ENCODE measurements around the gene NUCB1.

The NUCB1 gene

DNA sequence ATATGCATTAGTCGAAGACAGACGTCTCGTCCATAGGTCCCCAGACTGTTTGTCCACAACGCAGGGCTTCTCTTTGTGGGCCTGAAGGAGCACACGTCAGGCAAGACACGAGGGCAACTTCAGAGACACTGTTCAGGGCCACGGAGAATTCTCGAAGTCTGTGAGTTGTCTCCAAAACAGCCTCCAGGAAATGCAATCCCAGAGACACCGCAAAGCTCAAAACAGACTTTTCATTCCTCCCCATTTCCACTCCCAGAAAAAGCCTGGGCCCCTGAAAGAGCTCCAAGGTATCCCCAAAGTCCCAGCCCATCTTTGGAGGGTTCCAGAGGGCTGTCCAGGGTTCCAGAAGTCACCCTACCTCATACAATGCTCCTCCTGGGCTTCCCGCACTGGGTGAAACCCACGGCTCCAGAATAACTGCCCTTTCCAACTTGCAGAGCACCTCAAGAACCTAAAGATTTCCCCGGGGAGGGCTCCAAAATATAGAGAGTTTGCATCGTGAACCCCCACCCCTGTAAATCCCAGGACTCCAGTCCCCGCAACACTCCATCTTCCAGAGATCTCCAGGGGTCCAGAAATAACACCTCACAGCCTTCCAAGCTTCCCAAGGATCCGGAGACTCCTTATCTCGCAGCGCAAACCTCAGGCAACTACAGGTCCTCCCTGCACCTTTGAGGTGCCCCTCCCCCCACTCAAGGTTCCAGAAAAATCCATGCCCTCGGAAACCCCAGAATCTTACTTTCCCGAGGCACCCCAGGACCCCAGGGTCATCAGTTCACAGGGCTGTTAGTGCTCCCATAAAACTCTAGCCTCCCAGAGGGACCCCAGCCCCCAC lies 64.3 kb downstream of the NUCB1 start:
- no peak for DNase-seq

DNA sequence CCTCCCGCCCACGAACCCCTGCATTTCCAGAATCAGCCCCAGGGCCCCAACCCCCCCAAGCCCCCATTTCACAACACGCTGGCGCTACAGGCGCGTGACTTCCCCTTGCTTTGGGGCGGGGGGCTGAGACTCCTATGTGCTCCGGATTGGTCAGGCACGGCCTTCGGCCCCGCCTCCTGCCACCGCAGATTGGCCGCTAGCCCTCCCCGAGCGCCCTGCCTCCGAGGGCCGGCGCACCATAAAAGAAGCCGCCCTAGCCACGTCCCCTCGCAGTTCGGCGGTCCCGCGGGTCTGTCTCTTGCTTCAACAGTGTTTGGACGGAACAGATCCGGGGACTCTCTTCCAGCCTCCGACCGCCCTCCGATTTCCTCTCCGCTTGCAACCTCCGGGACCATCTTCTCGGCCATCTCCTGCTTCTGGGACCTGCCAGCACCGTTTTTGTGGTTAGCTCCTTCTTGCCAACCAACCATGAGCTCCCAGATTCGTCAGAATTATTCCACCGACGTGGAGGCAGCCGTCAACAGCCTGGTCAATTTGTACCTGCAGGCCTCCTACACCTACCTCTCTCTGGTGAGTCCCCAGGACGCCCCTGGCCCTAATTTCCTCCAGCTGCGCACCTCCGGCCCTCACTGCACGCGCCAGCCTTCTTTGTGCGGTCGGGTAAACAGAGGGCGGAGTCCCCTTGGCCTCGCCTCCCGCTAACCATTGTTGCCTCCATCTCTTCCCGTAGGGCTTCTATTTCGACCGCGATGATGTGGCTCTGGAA lies 65.1 kb downstream of the NUCB1 start, which contains the start of gene FTL:
Gene FTL, plus strand, starts transcription at position 270 of the 766 bp plus-strand sequence. Its CDS starts 199 bp downstream, at position 469.
- DNase-seq, result peak; percentile 83 to 88 (median 84)

DNA sequence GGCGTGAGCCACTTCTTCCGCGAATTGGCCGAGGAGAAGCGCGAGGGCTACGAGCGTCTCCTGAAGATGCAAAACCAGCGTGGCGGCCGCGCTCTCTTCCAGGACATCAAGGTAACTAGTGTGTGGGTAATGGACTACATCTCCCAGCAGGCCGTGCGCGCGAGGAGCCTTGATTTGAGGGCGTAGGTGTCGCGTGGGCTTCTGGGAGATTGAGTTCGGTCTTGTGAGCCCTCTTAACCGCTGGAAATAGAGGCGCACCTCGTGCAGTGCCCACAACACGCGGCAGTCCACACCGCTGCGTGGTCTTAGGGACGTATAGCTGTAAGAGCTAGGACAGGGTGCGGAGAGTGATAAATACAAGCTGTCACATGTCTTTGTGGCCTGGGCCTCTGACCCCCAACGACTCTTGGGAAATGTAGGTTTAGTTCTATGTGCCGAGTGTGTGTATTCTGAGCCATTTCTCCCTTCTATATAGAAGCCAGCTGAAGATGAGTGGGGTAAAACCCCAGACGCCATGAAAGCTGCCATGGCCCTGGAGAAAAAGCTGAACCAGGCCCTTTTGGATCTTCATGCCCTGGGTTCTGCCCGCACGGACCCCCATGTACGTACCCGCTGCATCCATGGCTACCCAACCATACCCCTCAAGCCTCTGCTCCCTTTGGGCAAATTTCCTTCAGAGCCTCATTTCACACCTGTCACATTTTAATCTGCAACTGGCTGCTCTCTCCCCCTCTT lies 65.9 kb downstream of the NUCB1 start:
- DNase-seq, result peak; percentile 66 to 80 (median 75)

DNA sequence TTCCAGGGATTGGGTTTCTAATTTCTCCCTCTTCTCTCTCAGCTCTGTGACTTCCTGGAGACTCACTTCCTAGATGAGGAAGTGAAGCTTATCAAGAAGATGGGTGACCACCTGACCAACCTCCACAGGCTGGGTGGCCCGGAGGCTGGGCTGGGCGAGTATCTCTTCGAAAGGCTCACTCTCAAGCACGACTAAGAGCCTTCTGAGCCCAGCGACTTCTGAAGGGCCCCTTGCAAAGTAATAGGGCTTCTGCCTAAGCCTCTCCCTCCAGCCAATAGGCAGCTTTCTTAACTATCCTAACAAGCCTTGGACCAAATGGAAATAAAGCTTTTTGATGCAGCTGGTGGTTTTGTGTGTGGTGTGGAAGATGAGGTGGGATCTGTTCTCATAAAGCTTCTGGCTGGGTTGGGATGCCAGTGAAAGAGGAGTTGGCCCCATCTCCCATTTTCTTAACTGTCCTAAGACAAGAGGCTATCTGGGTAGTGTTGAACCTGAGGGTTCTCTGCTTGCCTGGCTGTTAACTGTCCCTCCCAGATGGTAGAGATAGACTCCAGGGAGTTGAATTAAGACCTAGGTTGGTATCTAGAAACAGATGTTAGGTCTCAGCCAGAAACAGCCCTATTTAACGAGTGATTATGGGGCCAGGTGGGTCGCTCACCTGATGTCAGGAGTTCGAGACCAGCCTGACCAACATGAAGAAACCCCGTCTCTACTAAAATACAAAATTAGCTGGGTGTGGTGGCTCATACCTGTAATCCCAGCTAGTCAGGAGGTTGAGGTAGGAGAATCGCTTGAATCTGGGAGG lies 66.6 kb downstream of the NUCB1 start:
- DNase-seq, result no peak

DNA sequence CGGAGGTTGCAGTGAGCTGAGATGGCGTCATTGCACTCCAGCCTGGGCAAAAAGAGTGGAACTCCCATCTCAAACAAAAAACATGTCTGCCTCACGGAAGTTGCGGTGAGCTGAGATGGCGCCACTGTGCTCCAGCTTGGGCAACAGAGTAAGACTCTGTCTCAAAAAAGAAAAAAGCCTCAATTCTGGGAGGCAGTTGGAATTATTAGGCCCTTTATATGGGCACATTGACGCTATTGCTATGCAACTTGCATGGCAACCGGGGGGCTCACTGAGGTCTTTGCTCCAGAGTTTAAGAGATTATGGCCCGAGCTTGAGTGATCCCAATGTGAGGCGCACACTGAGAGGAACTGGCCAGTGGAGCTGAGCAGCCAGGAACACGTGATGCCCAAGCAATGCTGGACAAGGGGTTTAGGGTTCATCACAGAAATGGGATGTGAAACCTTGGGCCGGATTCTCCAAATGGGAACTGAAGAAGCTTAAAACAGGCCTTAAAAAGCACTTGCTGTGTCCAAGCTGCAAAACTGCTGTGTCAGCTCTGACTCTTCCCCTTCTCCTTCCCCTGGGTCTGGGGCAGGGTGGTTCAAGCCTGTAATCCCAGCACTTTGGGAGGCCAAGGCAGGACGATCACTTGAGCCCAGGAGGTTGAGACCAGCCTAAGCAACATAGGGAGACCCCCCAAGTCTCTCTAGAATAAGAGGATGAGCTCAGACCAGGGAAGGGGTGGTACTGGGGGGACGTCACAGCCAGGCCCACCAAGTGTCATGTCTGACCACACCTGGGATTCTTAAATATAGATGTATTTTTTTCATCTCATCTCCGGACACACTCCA lies 67.5 kb downstream of the NUCB1 start:
- DNase-seq, result no peak

DNA sequence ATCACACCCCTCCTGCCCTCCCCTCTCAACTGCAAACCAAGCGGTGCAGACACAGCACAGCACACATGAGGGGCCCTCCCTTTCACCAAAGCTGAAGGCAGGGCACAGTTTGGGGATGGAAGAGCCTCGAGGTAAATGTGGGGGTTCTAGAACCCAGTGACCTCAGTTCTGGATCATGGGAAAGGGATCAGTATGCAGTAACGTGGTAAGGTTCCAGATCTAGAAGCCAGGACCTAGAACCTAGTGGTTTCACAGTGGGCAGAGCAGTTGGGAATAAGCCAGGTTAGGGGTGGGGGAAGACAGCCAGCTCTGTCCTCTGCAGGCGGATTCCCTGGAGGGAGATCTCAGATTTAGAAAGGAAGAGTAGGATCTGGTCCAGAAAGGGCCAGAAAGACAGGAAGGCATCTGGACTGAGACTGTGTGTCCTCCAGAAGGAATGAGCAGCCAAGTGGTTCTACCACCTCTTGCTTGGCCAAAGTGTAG lies 68.1 kb downstream of the NUCB1 start:
- DNase-seq, result no peak

DNA sequence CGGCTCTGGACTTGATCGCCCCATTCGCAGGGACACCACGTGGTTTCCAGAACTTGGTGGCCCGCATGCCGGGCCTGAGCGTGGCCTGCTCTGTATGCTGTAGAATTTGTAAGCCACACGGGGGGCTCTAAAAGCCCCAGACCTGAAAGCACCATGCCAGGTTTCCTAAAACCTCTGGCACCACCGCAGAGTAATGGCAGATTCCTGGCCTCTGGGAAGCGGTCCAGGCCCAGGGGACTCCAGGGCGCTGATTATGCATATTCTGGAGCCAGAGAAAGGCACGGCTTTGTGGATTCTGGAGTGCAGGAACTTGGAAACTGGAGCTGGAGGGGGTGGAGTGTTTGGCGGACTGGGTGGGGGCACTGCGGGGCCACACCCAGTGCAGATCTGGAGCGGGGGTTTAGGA lies 68.7 kb downstream of the NUCB1 start:
- no peak for DNase-seq

DNA sequence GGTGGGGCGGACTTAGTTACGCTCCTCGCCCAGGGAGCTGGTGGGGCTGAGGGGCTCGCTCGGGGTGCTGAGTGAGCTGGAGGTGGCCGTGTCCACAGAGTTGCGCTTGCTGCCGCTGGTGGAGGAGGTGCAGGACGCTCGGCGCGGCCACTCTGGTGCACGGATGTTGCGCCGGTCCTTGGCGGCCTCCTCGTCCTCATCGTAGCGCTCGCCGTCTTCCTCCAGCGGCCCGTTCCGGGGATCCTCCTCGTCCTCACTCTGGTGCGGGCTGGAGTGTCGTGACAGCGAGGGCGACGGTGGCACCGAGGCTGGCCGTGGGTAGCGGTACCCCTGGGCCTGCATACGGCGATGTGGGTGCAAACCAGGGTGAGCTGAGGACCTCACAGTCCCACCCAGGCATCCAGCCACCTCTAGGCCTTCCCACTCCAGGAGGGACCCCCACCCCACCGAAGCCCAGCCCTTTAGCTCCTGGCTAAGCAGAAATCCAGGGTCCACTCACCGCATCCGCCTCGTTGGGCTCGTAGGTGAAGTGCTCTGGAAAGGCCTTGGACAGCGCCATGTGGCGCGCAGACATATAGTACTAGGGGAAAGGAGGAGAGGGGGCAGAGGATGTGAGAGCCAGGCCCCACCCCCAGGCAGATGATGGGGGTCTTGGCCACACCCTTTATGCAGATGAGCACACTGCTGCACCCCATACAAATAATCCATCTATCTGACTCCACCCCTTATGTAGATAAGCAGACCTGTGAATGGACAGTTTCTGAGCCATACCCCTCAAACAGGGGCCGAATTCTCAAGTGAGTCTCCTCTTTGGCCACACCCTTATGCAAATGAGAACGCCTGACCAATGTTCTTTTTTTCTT lies 69.4 kb downstream of the NUCB1 start:
- no peak for DNase-seq

DNA sequence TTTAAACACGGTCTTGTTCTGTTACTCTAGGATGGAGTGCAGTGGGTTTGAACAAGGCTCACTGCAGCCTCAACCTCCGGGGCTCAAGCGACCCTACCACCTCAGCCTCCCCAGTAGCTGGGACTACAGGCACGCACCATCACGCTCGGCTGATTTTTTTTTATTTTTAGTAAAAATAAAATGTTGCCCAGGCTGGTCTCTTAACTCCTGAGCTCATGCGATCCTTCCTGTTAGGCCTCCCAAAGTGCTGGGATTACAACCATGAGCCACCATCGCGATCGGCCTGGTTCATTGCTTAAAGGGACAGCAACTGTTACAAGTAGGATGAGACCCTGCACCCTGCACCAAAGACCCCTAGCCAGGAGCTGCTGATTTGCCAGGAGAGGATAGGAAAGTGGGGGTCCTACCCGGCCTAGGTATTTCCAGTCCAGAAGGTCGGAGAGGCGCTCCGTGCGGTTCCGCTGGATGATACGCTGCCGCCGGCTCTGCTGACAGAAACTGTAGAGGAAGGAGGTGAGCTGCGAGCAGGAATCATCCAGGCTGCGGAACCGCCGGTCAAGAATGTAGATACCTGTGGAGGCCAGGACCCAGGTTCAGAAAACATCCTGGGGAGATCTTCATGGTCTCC lies 70.1 kb downstream of the NUCB1 start:
- no peak for DNase-seq

DNA sequence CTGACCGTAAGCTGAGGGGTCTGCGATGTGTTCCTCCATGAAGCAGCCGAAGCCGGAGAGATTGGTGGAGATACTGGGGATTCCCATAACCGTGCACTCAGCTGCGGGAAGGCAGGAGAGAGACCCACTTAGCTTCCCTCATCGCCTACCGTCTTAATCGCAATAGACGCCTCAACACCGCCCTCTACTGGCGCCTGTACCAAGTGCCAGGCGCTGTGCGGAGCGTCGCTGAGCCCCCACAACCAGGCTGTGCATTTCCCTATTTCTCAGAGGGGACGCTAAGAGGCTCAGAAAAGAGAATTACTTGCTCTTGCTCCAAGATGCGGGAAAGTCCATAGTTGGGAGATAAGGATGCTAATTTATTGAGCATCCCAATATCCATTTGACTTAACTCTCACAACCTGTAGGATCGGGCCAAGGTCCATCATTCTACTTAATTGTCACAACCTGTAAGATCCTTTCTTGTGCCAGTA lies 70.8 kb downstream of the NUCB1 start:
- DNase-seq, result peak; percentile 67 to 76 (median 69)

Measured in activated CD4-positive, CD25-positive, alpha-beta regulatory T cell (primary cell).